Upper lobe of left lung (tissue), 6 donors: Measurements from ENCODE around the gene EFCAB10. TPM values are rescaled to one million over a fixed set of nuclear protein-coding genes. Genes with fewer than 3 reads are reported as not detected.
"Not testable (repeated sequence)": the region's sequence is repeated elsewhere in the genome, so short reads cannot be mapped to it uniquely, and the experiment has no call there.

Experiments used
- ATAC-seq, 2 donors: fragments of 200-7000 bp; cut with Tn5 transposase; one replicate each; pipeline ENCODE4 v1.9.1; 2022; ENCODE audit warnings: mild to moderate bottlenecking in 2 of 2, moderate library complexity in 2 of 2; ENCODE audit not compliant: low FRiP score in 2 of 2
- DNase-seq, 2 donors: peaks; one replicate each; pipeline ENCODE4 v3.0.0-alpha.2; 2019 to 2020
- H3K27ac ChIP-seq, 4 donors: fragments of 200-600 bp; sonication (generic); one replicate each; pipeline ENCODE4 v1.5.1; 2016 to 2019
- H3K27me3 ChIP-seq, 4 donors: fragments of 200-600 bp; sonication (generic); one replicate each; pipeline ENCODE4 v1.5.1; 2017 to 2019
- H3K36me3 ChIP-seq, 4 donors: fragments of 200-600 bp; sonication (generic); one replicate each; pipeline ENCODE4 v1.5.1; 2016 to 2019
- H3K4me1 ChIP-seq, 4 donors: fragments of 200-600 bp; sonication (generic); one replicate each; pipeline ENCODE4 v1.5.1; 2018 to 2019
- H3K4me3 ChIP-seq, 4 donors: fragments of 200-600 bp; sonication (generic); one replicate each; pipeline ENCODE4 v1.5.1; 2017 to 2019; ENCODE audit warnings: mild to moderate bottlenecking in 2 of 4, moderate library complexity in 1 of 4
- H3K9me3 ChIP-seq, 4 donors: fragments of 200-600 bp; sonication (generic); one replicate each; pipeline ENCODE4 v1.5.1; 2018 to 2019
- EP300 ChIP-seq, 4 donors: sonication (generic); formaldehyde crosslinking; IDR thresholded peaks; one replicate each; pipeline ENCODE4 v1.5.1; 2017; ENCODE audit warnings: antibody characterized with exemption in 4 of 4, control low read depth in 2 of 4
- POLR2A ChIP-seq, 4 donors: fragments of 450-650 bp; IDR thresholded peaks; one replicate each; pipeline ENCODE4 v1.5.1; 2016 to 2017; ENCODE audit warnings: antibody characterized with exemption in 4 of 4, mild to moderate bottlenecking in 2 of 4
- POLR2AphosphoS5 ChIP-seq, 2 donors: sonication (generic); formaldehyde crosslinking; IDR thresholded peaks; one replicate each; pipeline ENCODE4 v1.5.1; 2017; ENCODE audit warnings: antibody characterized with exemption in 2 of 2
- WGBS, 2 donors: methylation state at CpG; one replicate each; pipeline ENCODE4 v1.1.5; 2017 to 2018; 5-methylcytosine and 5-hydroxymethylcytosine counted together
- total RNA-seq, 6 donors: library from RNA; depleted of rRNA in 4 of 6; stranded (reverse); fragments of >200 nt in 4 of 6; gene quantifications; one replicate each; pipeline versions ENCODE4 v1.1.0 to v1.2.1, GENCODE V29; 2016 to 2021
- TF ChIP-seq, protein P1 (sequence below), 6 experiments: fragments of 450-650 bp in 4 of 6; fragments of 200-600 bp in 2 of 6; sonication (generic) in 2 of 6; IDR thresholded peaks; one replicate each; pipeline ENCODE4 v1.5.1; 2016 to 2019; ENCODE audit warnings: antibody characterized with exemption in 6 of 6
- donor health status: DM: no; HTN: no; CAD: no; lungs with moderate emphysema.
- donor health status: DM: no; HTN: yes; CAD: no; lungs with severe emphysema.

The EFCAB10 gene
- total RNA-seq, 6 donors from 2014 or later: 0.86 to 26.2 (median 5.1) TPM; not detected in 1

DNA sequence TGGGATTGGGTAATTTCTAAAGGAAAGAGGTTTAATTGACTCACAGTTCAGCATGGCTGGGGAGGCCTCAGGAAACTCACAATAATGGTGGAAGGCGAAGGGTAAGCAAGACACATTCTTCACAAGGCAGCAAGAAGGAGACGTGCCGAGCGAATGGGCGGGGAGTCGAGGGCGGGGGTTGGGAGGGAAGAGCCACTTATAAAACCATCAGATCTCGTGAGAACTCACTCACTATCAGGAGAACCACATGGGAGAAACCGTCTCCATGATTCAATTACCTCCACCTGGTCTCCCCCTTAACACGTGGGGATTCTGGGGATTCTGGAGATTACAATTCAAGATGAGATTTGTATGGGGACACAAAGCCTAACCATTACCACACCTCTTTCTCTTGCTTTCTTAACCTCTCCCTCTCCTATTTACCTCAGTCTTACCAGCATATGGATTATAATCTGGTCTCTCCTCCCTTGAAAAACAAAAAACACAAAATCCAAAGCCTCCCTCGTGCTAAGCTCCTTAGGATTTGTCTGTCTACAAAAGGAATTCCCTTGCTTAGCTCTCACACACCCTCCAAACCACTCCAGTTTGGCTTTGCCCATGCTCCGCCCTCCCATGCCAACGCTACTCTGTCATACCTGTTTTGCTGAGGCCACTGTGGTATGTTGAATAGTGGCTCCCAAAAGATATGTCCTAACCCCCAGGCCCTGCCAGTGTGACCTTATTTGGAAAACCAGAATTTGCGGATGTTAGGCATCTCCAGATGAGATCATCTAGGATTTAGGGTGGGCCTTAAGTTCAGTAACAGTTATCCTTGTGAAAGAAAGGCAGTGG is 19.6 kb upstream of the EFCAB10 start:
- Histone ChIP-seq H3K27me3 (no peaks in the 10 kb centered on the region), H3K9me3 (no peaks in the 10 kb centered on the region), H3K4me3 (no peak overlapping the region), H3K27ac (no peak overlapping the region), H3K4me1 (peaks cover 0 to 10% (median 0%) of the 10 kb centered on the region in 4 donors), H3K36me3 (no peaks in the 10 kb centered on the region)
- WGBS, 2 donors: 68 to 73% methylated on average over 14 of the region's 14 CpGs
- DNase-seq (peak in 1 of 2 donors; percentile 67), ATAC-seq (peak; percentile 64 to 90)
- no peak for TF ChIP-seq POLR2A (IDR thresholded peaks at IDR 0.05)
- TF ChIP-seq, protein P1, sequence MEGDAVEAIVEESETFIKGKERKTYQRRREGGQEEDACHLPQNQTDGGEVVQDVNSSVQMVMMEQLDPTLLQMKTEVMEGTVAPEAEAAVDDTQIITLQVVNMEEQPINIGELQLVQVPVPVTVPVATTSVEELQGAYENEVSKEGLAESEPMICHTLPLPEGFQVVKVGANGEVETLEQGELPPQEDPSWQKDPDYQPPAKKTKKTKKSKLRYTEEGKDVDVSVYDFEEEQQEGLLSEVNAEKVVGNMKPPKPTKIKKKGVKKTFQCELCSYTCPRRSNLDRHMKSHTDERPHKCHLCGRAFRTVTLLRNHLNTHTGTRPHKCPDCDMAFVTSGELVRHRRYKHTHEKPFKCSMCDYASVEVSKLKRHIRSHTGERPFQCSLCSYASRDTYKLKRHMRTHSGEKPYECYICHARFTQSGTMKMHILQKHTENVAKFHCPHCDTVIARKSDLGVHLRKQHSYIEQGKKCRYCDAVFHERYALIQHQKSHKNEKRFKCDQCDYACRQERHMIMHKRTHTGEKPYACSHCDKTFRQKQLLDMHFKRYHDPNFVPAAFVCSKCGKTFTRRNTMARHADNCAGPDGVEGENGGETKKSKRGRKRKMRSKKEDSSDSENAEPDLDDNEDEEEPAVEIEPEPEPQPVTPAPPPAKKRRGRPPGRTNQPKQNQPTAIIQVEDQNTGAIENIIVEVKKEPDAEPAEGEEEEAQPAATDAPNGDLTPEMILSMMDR (IDR thresholded peaks at IDR 0.05): no peak
- TF ChIP-seq POLR2AphosphoS5 (IDR thresholded peaks at IDR 0.05): no peak
- TF ChIP-seq EP300 (IDR thresholded peaks at IDR 0.05): no peak

DNA sequence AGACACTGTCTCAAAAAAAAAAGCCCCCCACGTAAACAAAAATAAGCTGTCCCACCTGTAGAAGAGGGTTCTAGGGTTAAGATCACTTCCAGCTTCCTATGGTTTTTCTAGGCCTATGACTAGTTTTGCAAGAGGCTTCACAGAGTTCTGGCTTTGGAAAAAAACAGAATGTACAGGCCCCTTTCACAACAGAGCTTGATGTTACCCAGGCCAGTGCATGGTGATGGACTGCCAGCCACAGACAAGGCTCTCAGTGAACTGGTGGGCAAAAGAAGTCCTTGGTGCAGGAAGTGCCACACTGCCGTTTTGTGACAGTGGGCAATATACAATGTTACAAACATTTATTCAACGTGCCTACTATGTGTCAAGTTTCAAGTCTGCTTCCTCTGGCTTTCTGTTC is 18.3 kb upstream of the EFCAB10 start:
- Histone ChIP-seq H3K9me3 (no peaks in the 10 kb centered on the region), H3K4me3 (no peak overlapping the region), H3K27me3 (no peaks in the 10 kb centered on the region), H3K27ac (no peak overlapping the region), H3K36me3 (no peaks in the 10 kb centered on the region), H3K4me1 (peaks cover 0 to 10% (median 0%) of the 10 kb centered on the region in 4 donors)
- WGBS, 2 donors: 44 to 75% methylated on average over 3 of the region's 3 CpGs
- TF ChIP-seq, protein P1 (IDR thresholded peaks at IDR 0.05): no peak
- TF ChIP-seq POLR2AphosphoS5 (IDR thresholded peaks at IDR 0.05) (no peak), POLR2A (IDR thresholded peaks at IDR 0.05) (no peak), EP300 (IDR thresholded peaks at IDR 0.05) (no peak)
- ATAC-seq (no peak), DNase-seq (no peak)

DNA sequence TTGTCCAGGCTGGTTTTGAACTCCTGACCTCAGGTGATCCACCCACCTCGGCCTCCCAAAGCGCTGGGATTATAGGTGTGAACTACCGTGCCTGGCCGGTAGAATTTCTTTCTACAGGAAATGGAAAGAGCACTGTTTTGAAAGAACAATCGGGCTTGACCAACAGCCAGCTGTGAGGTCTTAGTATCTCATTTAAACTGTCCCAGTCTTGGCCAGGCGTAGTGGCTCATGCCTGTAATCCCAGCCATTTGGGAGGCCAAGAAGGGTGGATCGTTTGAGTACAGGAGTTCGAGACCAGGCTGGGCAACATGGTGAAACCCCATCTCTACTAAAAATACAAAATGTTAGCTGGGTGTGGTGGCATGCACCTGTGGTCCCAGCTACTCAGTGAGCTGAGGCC is 17.8 kb upstream of the EFCAB10 start:
- not testable (repeated sequence) for H3K9me3 ChIP-seq, DNase-seq, H3K4me3 ChIP-seq, H3K27me3 ChIP-seq, H3K36me3 ChIP-seq, ATAC-seq, H3K27ac ChIP-seq
- WGBS, 2 donors: 73 to 77% methylated on average over 8 of the region's 8 CpGs
- peaks cover 0 to 10% (median 0%) of the 10 kb centered on the region in 4 donors for H3K4me1 ChIP-seq

GRCh38 chr7:105596866-105597265 is 15.6 kb upstream of the EFCAB10 start:
- DNase-seq (no peak), ATAC-seq (no peak)
- Histone ChIP-seq H3K27me3 (no peaks in the 10 kb centered on the region), H3K4me3 (no peak overlapping the region), H3K36me3 (no peaks in the 10 kb centered on the region), H3K9me3 (no peaks in the 10 kb centered on the region), H3K4me1 (peaks cover 0 to 6% (median 0%) of the 10 kb centered on the region in 4 donors), H3K27ac (no peak overlapping the region)
- WGBS, 2 donors: 73 to 77% methylated on average over 4 of the region's 4 CpGs
- no peak for TF ChIP-seq POLR2A (IDR thresholded peaks at IDR 0.05)
- TF ChIP-seq, protein P1 (IDR thresholded peaks at IDR 0.05): no peak

DNA sequence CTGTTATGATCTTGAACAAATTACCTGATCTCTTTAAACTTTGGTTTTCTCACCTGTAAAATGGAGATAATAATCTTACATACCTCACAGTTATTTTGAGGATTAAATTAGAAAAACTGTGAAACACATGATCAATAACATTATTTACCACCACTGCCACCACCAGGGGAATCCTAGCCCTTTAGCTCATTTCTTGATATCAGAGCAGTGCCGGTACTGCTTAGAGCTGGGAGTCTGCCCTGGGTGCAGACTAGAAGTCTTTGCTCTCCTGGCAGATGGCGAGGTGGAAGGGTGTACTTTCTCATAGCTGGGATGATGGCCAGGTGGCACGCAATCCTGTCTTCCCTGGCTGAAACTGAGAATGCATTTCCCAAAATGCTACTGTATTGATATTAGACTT is 12.7 kb upstream of the EFCAB10 start:
- DNase-seq (no peak), ATAC-seq (no peak)
- Histone ChIP-seq H3K9me3 (no peaks in the 10 kb centered on the region), H3K27ac (no peak overlapping the region), H3K27me3 (no peaks in the 10 kb centered on the region), H3K4me3 (no peak overlapping the region), H3K36me3 (no peaks in the 10 kb centered on the region), H3K4me1 (peaks cover 0 to 4% (median 0%) of the 10 kb centered on the region in 4 donors)
- WGBS, 2 donors: 80 to 84% methylated on average over 3 of the region's 3 CpGs
- TF ChIP-seq, protein P1 (IDR thresholded peaks at IDR 0.05): no peak
- no peak for TF ChIP-seq POLR2A (IDR thresholded peaks at IDR 0.05)
- no peak for TF ChIP-seq EP300 (IDR thresholded peaks at IDR 0.05)
- TF ChIP-seq POLR2AphosphoS5 (IDR thresholded peaks at IDR 0.05): no peak
